Activated CD4-positive, alpha-beta T cell treated with anti-CD3 and anti-CD28 coated beads, Interleukin-2, amount 10 ng/mL, durations not matched to agents 7 days and 5 days (primary cell): ENCODE measurements around the gene MBTPS1. TPM values are rescaled to one million over a fixed set of nuclear protein-coding genes. Genes with fewer than 3 reads are reported as not detected.
A peak's percentile ranks its signal among the peaks of the same experiment; 100 is the strongest.

Experiments
- CTCF ChIA-PET: fragments of 350-600 bp; sonication (Branson Sonifier 250); formaldehyde crosslinking; loops from one replicate; lab custom pipeline; 2021; ENCODE audit warnings: antibody characterized with exemption; lab: Charles Lee
- POLR2A ChIA-PET: fragments of 350-600 bp; sonication (Branson Sonifier 250); formaldehyde crosslinking; loops from one replicate; lab custom pipeline; 2021; ENCODE audit warnings: antibody characterized with exemption; lab: Charles Lee
- DNase-seq: peaks from one replicate; pipeline ENCODE4 v3.0.0-alpha.2; 2020
- H3K27ac Mint-ChIP-seq: one replicate; pipeline ENCODE4 v1.8.0; 2021; ENCODE audit warnings: mild to moderate bottlenecking, moderate library complexity, mixed read lengths
- H3K27me3 Mint-ChIP-seq: one replicate; pipeline ENCODE4 v1.8.0; 2021; ENCODE audit warnings: mixed read lengths
- H3K36me3 Mint-ChIP-seq: one replicate; pipeline ENCODE4 v1.8.0; 2021; ENCODE audit warnings: low read depth, mixed read lengths
- H3K4me1 Mint-ChIP-seq: one replicate; pipeline ENCODE4 v1.8.0; 2021; ENCODE audit warnings: mixed read lengths
- H3K4me3 Mint-ChIP-seq: one replicate; pipeline ENCODE4 v1.8.0; 2021; ENCODE audit warnings: mild to moderate bottlenecking, moderate library complexity, mixed read lengths
- H3K9me3 Mint-ChIP-seq: one replicate; pipeline ENCODE4 v1.8.0; 2021; ENCODE audit warnings: mixed read lengths
- total RNA-seq, 2 experiments: library from RNA; stranded (reverse); gene quantifications; one replicate each; pipeline ENCODE4 v1.2.3, GENCODE V29; 2021

The MBTPS1 gene
- total RNA-seq, 2 experiments from 2014 or later = 57.3 to 61.9 TPM

- H3K27ac Mint-ChIP-seq = no peak overlapping the region
- H3K36me3 Mint-ChIP-seq = peaks cover 8% of the 10 kb centered on the region
- no peak overlapping the region for H3K4me3 Mint-ChIP-seq
- no peaks in the 10 kb centered on the region for H3K27me3 Mint-ChIP-seq
- no peak for DNase-seq
- ChIA-PET POLR2A (no interaction called here), CTCF (no interaction called here)
- peaks cover 23% of the 10 kb centered on the region for H3K4me1 Mint-ChIP-seq
- no peaks in the 10 kb centered on the region for H3K9me3 Mint-ChIP-seq
These were observed 7.0 kb downstream of the MBTPS1 start for GRCh38 chr16:84109598-84110335.

GRCh38 chr16:84107921-84108320, 8.8 kb downstream of the MBTPS1 start:
- no peak for DNase-seq
- Mint-ChIP-seq H3K9me3 (no peaks in the 10 kb centered on the region), H3K27ac (no peak overlapping the region), H3K4me3 (no peak overlapping the region), H3K27me3 (no peaks in the 10 kb centered on the region), H3K4me1 (peaks cover 21% of the 10 kb centered on the region), H3K36me3 (peaks cover 8% of the 10 kb centered on the region)
- POLR2A ChIA-PET = no interaction called here
- CTCF ChIA-PET = interaction anchor here (1.0 to 1.5 kb wide), 2 partner anchors 29 to 79 kb away, joined by 4 read pairs; no protein-coding TSS in a partner anchor

GRCh38 chr16:84105948-84106740, 10.6 kb downstream of the MBTPS1 start:
- H3K9me3 Mint-ChIP-seq = no peaks in the 10 kb centered on the region
- CTCF ChIA-PET = interaction anchor here (1.0 to 1.5 kb wide), 4 partner anchors 11 to 628 kb away, joined by 3 to 5 read pairs (median 4); partner anchors contain the start of gene MBTPS1
- no peak overlapping the region for H3K27ac Mint-ChIP-seq
- DNase-seq = no peak
- H3K27me3 Mint-ChIP-seq = no peaks in the 10 kb centered on the region
- H3K4me3 Mint-ChIP-seq = no peak overlapping the region
- POLR2A ChIA-PET = no interaction called here
- peaks cover 26% of the 10 kb centered on the region for H3K4me1 Mint-ChIP-seq
- H3K36me3 Mint-ChIP-seq = peaks cover 14% of the 10 kb centered on the region

- Mint-ChIP-seq H3K4me1 (peaks cover 18% of the 10 kb centered on the region), H3K36me3 (peaks cover 11% of the 10 kb centered on the region), H3K27me3 (no peaks in the 10 kb centered on the region), H3K4me3 (no peak overlapping the region), H3K9me3 (no peaks in the 10 kb centered on the region), H3K27ac (no peak overlapping the region)
- no peak for DNase-seq
- ChIA-PET CTCF (interaction anchor here (1.0 to 1.5 kb wide), 4 partner anchors 11 to 629 kb away, joined by 3 to 5 read pairs (median 4); partner anchors contain the start of gene MBTPS1), POLR2A (no interaction called here)
These were observed 11.4 kb downstream of the MBTPS1 start for GRCh38 chr16:84105301-84105815.

GRCh38 chr16:84104231-84104630, 12.5 kb downstream of the MBTPS1 start:
- H3K4me1 Mint-ChIP-seq = peaks cover 24% of the 10 kb centered on the region
- ChIA-PET POLR2A (no interaction called here), CTCF (interaction anchor here (1.0 to 1.8 kb wide), 2 partner anchors 19 to 83 kb away, joined by 3 to 4 read pairs; partner anchors contain the start of gene TAF1C)
- peaks cover 14% of the 10 kb centered on the region for H3K36me3 Mint-ChIP-seq
- H3K27me3 Mint-ChIP-seq = no peaks in the 10 kb centered on the region
- DNase-seq = no peak
- H3K27ac Mint-ChIP-seq = no peak overlapping the region
- no peak overlapping the region for H3K4me3 Mint-ChIP-seq
- H3K9me3 Mint-ChIP-seq = no peaks in the 10 kb centered on the region

- Mint-ChIP-seq H3K4me3 (no peak overlapping the region), H3K9me3 (no peaks in the 10 kb centered on the region), H3K27me3 (no peaks in the 10 kb centered on the region), H3K27ac (no peak overlapping the region), H3K4me1 (peaks cover 27% of the 10 kb centered on the region), H3K36me3 (peaks cover 19% of the 10 kb centered on the region)
- no peak for DNase-seq
- ChIA-PET POLR2A (no interaction called here), CTCF (interaction anchor here (1.0 to 1.8 kb wide), 2 partner anchors 19 to 83 kb away, joined by 3 to 4 read pairs; partner anchors contain the start of gene TAF1C)
These were observed 13.1 kb downstream of the MBTPS1 start for GRCh38 chr16:84103678-84104077.

- no peak overlapping the region for H3K4me3 Mint-ChIP-seq
- H3K36me3 Mint-ChIP-seq = peaks cover 41% of the 10 kb centered on the region
- no peak for DNase-seq
- CTCF ChIA-PET = no interaction called here
- H3K27ac Mint-ChIP-seq = peak overlapping the region; percentile 13
- POLR2A ChIA-PET = no interaction called here
- no peaks in the 10 kb centered on the region for H3K9me3 Mint-ChIP-seq
- H3K4me1 Mint-ChIP-seq = peaks cover 22% of the 10 kb centered on the region
- H3K27me3 Mint-ChIP-seq = no peaks in the 10 kb centered on the region
These were observed 17.8 kb downstream of the MBTPS1 start for GRCh38 chr16:84098939-84099338.

GRCh38 chr16:84096447-84097005, 20.2 kb downstream of the MBTPS1 start:
- no peaks in the 10 kb centered on the region for H3K9me3 Mint-ChIP-seq
- CTCF ChIA-PET = no interaction called here
- no peak overlapping the region for H3K27ac Mint-ChIP-seq
- H3K4me1 Mint-ChIP-seq = peaks cover 18% of the 10 kb centered on the region
- no peaks in the 10 kb centered on the region for H3K27me3 Mint-ChIP-seq
- POLR2A ChIA-PET = no interaction called here
- no peak overlapping the region for H3K4me3 Mint-ChIP-seq
- DNase-seq = no peak
- peaks cover 47% of the 10 kb centered on the region for H3K36me3 Mint-ChIP-seq

- H3K27me3 Mint-ChIP-seq = no peaks in the 10 kb centered on the region
- CTCF ChIA-PET = interaction anchor here (1.0 kb wide), 1 partner anchor 91 kb away, joined by 3 read pairs; the partner anchor contains the start of gene TAF1C
- H3K36me3 Mint-ChIP-seq = peaks cover 51% of the 10 kb centered on the region
- H3K4me3 Mint-ChIP-seq = no peak overlapping the region
- POLR2A ChIA-PET = interaction anchor here (0.7 kb wide), 1 partner anchor 11 kb away, joined by 3 read pairs; no protein-coding TSS in a partner anchor
- DNase-seq = no peak
- no peaks in the 10 kb centered on the region for H3K9me3 Mint-ChIP-seq
- no peak overlapping the region for H3K27ac Mint-ChIP-seq
- peaks cover 17% of the 10 kb centered on the region for H3K4me1 Mint-ChIP-seq
These were observed 21.3 kb downstream of the MBTPS1 start for GRCh38 chr16:84095466-84095865.

- H3K36me3 Mint-ChIP-seq = peaks cover 55% of the 10 kb centered on the region
- no peak overlapping the region for H3K27ac Mint-ChIP-seq
- no peak for DNase-seq
- H3K4me1 Mint-ChIP-seq = peaks cover 19% of the 10 kb centered on the region
- CTCF ChIA-PET = no interaction called here
- no peak overlapping the region for H3K4me3 Mint-ChIP-seq
- POLR2A ChIA-PET = no interaction called here
- no peaks in the 10 kb centered on the region for H3K9me3 Mint-ChIP-seq
- no peaks in the 10 kb centered on the region for H3K27me3 Mint-ChIP-seq
These were observed 22.9 kb downstream of the MBTPS1 start for GRCh38 chr16:84093879-84094270.

- ChIA-PET POLR2A (no interaction called here), CTCF (interaction anchor here (0.5 kb wide), 1 partner anchor 384 kb away, joined by 3 read pairs; no protein-coding TSS in a partner anchor)
- peaks cover 57% of the 10 kb centered on the region for H3K36me3 Mint-ChIP-seq
These were observed 23.4 kb downstream of the MBTPS1 start for GRCh38 chr16:84093120-84093878.

GRCh38 chr16:84091460-84091859, 25.3 kb downstream of the MBTPS1 start:
- Mint-ChIP-seq H3K27ac (no peak overlapping the region), H3K4me3 (no peak overlapping the region), H3K36me3 (peaks cover 56% of the 10 kb centered on the region), H3K27me3 (no peaks in the 10 kb centered on the region), H3K9me3 (no peaks in the 10 kb centered on the region), H3K4me1 (peaks cover 37% of the 10 kb centered on the region)
- ChIA-PET CTCF (interaction anchor here (1.0 kb wide), 1 partner anchor 9 kb away, joined by 5 read pairs; no protein-coding TSS in a partner anchor), POLR2A (no interaction called here)
- no peak for DNase-seq

More at GRCh38 chr16:84093120-84093878, 23.4 kb downstream of the MBTPS1 start:
- DNase-seq = no peak
- Mint-ChIP-seq H3K4me3 (no peak overlapping the region), H3K27me3 (no peaks in the 10 kb centered on the region), H3K4me1 (peaks cover 20% of the 10 kb centered on the region), H3K9me3 (no peaks in the 10 kb centered on the region), H3K27ac (no peak overlapping the region)
